ENCODE data around the gene UBL5.

The UBL5 gene

GRCh38 chr19:9857076-9857721, 29.5 kb downstream of the UBL5 start:
- DNase-seq = no peak

- DNase-seq = peak; percentile 33
Measured at GRCh38 chr19:9857920-9858746, 30.4 kb downstream of the UBL5 start.

- DNase-seq = no peak
Measured at GRCh38 chr19:9858766-9859165, 31.0 kb downstream of the UBL5 start.

GRCh38 chr19:9860407-9860806, 32.7 kb downstream of the UBL5 start:
- no peak for DNase-seq

- DNase-seq = no peak
Measured at GRCh38 chr19:9861503-9861902, 33.8 kb downstream of the UBL5 start.

- no peak for DNase-seq
Measured at GRCh38 chr19:9862938-9863337, 35.2 kb downstream of the UBL5 start.

- DNase-seq = no peak
Measured at GRCh38 chr19:9863759-9864158, 36.0 kb downstream of the UBL5 start.

- DNase-seq = peak; percentile 8
Measured at GRCh38 chr19:9865732-9866501, 38.2 kb downstream of the UBL5 start.

- no peak for DNase-seq
Measured at GRCh38 chr19:9868983-9869617, 41.4 kb downstream of the UBL5 start.

- no peak for DNase-seq
Measured at GRCh38 chr19:9871626-9872338, 44.1 kb downstream of the UBL5 start.

GRCh38 chr19:9872618-9873242, 45.0 kb downstream of the UBL5 start:
- no peak for DNase-seq

GRCh38 chr19:9875031-9875627, 47.4 kb downstream of the UBL5 start:
- no peak for DNase-seq

GRCh38 chr19:9875796-9876195, 48.1 kb downstream of the UBL5 start:
- no peak for DNase-seq

GRCh38 chr19:9877780-9878510, 50.2 kb downstream of the UBL5 start:
- DNase-seq = peak; percentile 29

- DNase-seq = no peak
Measured at GRCh38 chr19:9878511-9879196, 50.9 kb downstream of the UBL5 start.

All from MV-4-11 (cell line).